ENCODE measurements around the gene MMP24.

The MMP24 gene

GRCh38 chr20:35295058-35295457 lies 68.6 kb downstream of the MMP24 start:
- DNase-seq: no peak

- no peak for DNase-seq
These were observed 69.2 kb downstream of the MMP24 start for GRCh38 chr20:35295674-35296073.

GRCh38 chr20:35296101-35296554 lies 69.6 kb downstream of the MMP24 start:
- DNase-seq: no peak

- DNase-seq: no peak
These were observed 70.7 kb downstream of the MMP24 start for GRCh38 chr20:35297155-35297554.

- no peak for DNase-seq
These were observed 71.2 kb downstream of the MMP24 start for GRCh38 chr20:35297740-35298139.

GRCh38 chr20:35298264-35298663 lies 71.8 kb downstream of the MMP24 start:
- DNase-seq: no peak

- no peak for DNase-seq
These were observed 73.3 kb downstream of the MMP24 start for GRCh38 chr20:35299780-35300179.

- DNase-seq: no peak
These were observed 74.2 kb downstream of the MMP24 start for GRCh38 chr20:35300469-35301262.

- DNase-seq: no peak
These were observed 74.9 kb downstream of the MMP24 start for GRCh38 chr20:35301426-35301825.

GRCh38 chr20:35302421-35303335 lies 76.2 kb downstream of the MMP24 start:
- no peak for DNase-seq

GRCh38 chr20:35303382-35303734 lies 76.9 kb downstream of the MMP24 start:
- DNase-seq: no peak

- DNase-seq: no peak
These were observed 77.4 kb downstream of the MMP24 start for GRCh38 chr20:35303735-35304491.

GRCh38 chr20:35304956-35305355 lies 78.5 kb downstream of the MMP24 start:
- no peak for DNase-seq

- no peak for DNase-seq
These were observed 79.4 kb downstream of the MMP24 start for GRCh38 chr20:35305682-35306556.

- DNase-seq: no peak
These were observed 80.5 kb downstream of the MMP24 start for GRCh38 chr20:35306931-35307517.

- no peak for DNase-seq
These were observed 81.5 kb downstream of the MMP24 start for GRCh38 chr20:35307666-35308653.

GRCh38 chr20:35311409-35311808 lies 84.9 kb downstream of the MMP24 start:
- no peak for DNase-seq

GRCh38 chr20:35311822-35312221 lies 85.3 kb downstream of the MMP24 start:
- no peak for DNase-seq

- no peak for DNase-seq
These were observed 85.8 kb downstream of the MMP24 start for GRCh38 chr20:35312318-35312717.
